22Rv1 (cell line): Measurements from ENCODE around the gene MCHR1.

ENCODE experiments used
- H3K27ac ChIP-seq: fragments of 450-650 bp; 2 replicates; pipeline ENCODE4 v1.5.1; 2017
- CTCF ChIP-seq: fragments of 450-650 bp; IDR thresholded peaks from 2 replicates; pipeline ENCODE4 v1.5.1; 2017; ENCODE audit warnings: mild to moderate bottlenecking
- ZFX ChIP-seq: fragments of 450-650 bp; IDR thresholded peaks from 2 replicates; pipeline ENCODE4 v1.6.1; 2017; ENCODE audit warnings: antibody characterized with exemption, borderline replicate concordance

MCHR1 gene

GRCh38 chr22:40636380-40637182 lies 42.7 kb upstream of the MCHR1 start, which contains the start of gene MRTFA:
MRTFA (minus strand) TSS chr22:40636719.
- peak within 1 kb of the TSS; percentile 64 for H3K27ac ChIP-seq
- TF ChIP-seq CTCF (no peak), ZFX (no peak)

GRCh38 chr22:40637183-40638150 lies 41.8 kb upstream of the MCHR1 start:
- TF ChIP-seq ZFX (no peak), CTCF (no peak)
- peak overlapping the region; percentile 64 for H3K27ac ChIP-seq

- H3K27ac ChIP-seq, result no peak overlapping the region
- TF ChIP-seq CTCF (no peak), ZFX (no peak)
These were observed 41.0 kb upstream of the MCHR1 start for GRCh38 chr22:40638261-40638660.

GRCh38 chr22:40641269-40641668 lies 38.0 kb upstream of the MCHR1 start:
- no peak overlapping the region for H3K27ac ChIP-seq
- no peak for TF ChIP-seq ZFX
- TF ChIP-seq CTCF, result no peak

- no peak overlapping the region for H3K27ac ChIP-seq
- no peak for TF ChIP-seq ZFX
- TF ChIP-seq CTCF, result no peak
These were observed 37.0 kb upstream of the MCHR1 start for GRCh38 chr22:40642316-40642715.

GRCh38 chr22:40645579-40646197 lies 33.6 kb upstream of the MCHR1 start:
- TF ChIP-seq ZFX (no peak), CTCF (no peak)

More at GRCh38 chr22:40645579-40646197, 33.6 kb upstream of the MCHR1 start:
- no peak overlapping the region for H3K27ac ChIP-seq
